ENCODE results near the gene KDM8.

The KDM8 gene

GRCh38 chr16:27267037-27267677, 63.8 kb downstream of the KDM8 start:
- no peak for DNase-seq

GRCh38 chr16:27268376-27269299, 65.3 kb downstream of the KDM8 start, which contains the start of gene NSMCE1:
Gene NSMCE1, minus strand, starts transcription at chr16:27268772. Its CDS starts 11,202 bp downstream, at chr16:27257570.
- peak; percentile 34 to 98 (median 89) for DNase-seq

GRCh38 chr16:27269300-27270150, 66.2 kb downstream of the KDM8 start:
- DNase-seq, result no peak

GRCh38 chr16:27270349-27270748, 67.0 kb downstream of the KDM8 start:
- DNase-seq, result no peak
